K562 (cell line): Measurements from ENCODE around the gene PAQR7. TPM values are rescaled to one million over a fixed set of nuclear protein-coding genes. Genes with fewer than 3 reads are reported as not detected.

Source experiments
- ATAC-seq: fragments of 200-7000 bp; cut with Tn5 transposase; 3 replicates; pipeline ENCODE4 v1.9.1; 2020; ENCODE audit warnings: moderate library complexity
- BruUV-seq: library from RNA; stranded (reverse); fragments of 400-500 nt; replicated peaks from 2 replicates; lab custom pipeline; 2021; lab: Mats Ljungman, UMichigan
- CTCF ChIA-PET: fragments of 300-600 bp; formaldehyde crosslinking; extraction: SDS; loops from one replicate; lab custom pipeline; 2021; ENCODE audit warnings: low intra/inter-chr PET ratio; lab: Yijun Ruan, JAX
- POLR2A ChIA-PET: fragments of 300-600, 350-650 bp; sonication (Branson Sonifier 250); formaldehyde crosslinking; extraction: SDS; loops from one replicate; lab custom pipeline; 2021; ENCODE audit warnings: antibody characterized with exemption, inconsistent platforms; lab: Yijun Ruan, JAX
- DNase-seq, 4 experiments: peaks; one replicate each; pipeline versions ENCODE4 v3.0.0 to v3.0.0-alpha.2; 2011 to 2018; ENCODE audit warnings: low spot score in 3 of 4, mixed read lengths in 3 of 4; ENCODE audit errors: extremely low read depth in 1 of 4
- FAIRE-seq: peaks from 2 replicates; lab custom pipeline; 2011; peaks lifted over from hg19 to GRCh38; lab: Jason Lieb, UNC
- H2AFZ ChIP-seq: 2 replicates; pipeline ENCODE4 v1.6.0; 2011; ENCODE audit warnings: low read depth, low read length, control low read depth, inconsistent platforms
- H3K27ac ChIP-seq: fragments of 200-600 bp; 3 replicates; pipeline ENCODE4 v1.8.0; 2011; ENCODE audit warnings: low read depth, mild to moderate bottlenecking, control low read depth, inconsistent platforms, low read length, moderate library complexity, mixed read lengths; ENCODE audit errors: extremely low read depth
- H3K27me3 ChIP-seq, 2 experiments: fragments of 300-600 bp in 1 of 2; 2 replicates in 1 of 2; 3 replicates in 1 of 2; pipeline versions ENCODE4 v1.6.0 to v1.8.0; 2011; ENCODE audit warnings: inconsistent platforms in 2 of 2, low read length in 2 of 2, mild to moderate bottlenecking in 1 of 2, mixed read lengths in 1 of 2, moderate library complexity in 1 of 2; ENCODE audit not compliant: control insufficient read depth in 2 of 2, insufficient read depth in 2 of 2
- H3K36me3 ChIP-seq: fragments of 300-600 bp; 3 replicates; pipeline ENCODE4 v1.8.0; 2011; ENCODE audit warnings: mild to moderate bottlenecking, low read length, inconsistent platforms; ENCODE audit not compliant: control insufficient read depth, insufficient read depth
- H3K4me1 ChIP-seq, 2 experiments: fragments of 200-600 bp in 1 of 2; replicated peaks in 1 of 2; 2 replicates in 1 of 2; 3 replicates in 1 of 2; pipeline versions ENCODE4 v1.5.1 to v1.8.0; 2011; ENCODE audit warnings: inconsistent platforms in 2 of 2, low read length in 2 of 2, mild to moderate bottlenecking in 1 of 2, mixed read lengths in 1 of 2, moderate library complexity in 1 of 2; ENCODE audit not compliant: control insufficient read depth in 2 of 2, insufficient read depth in 2 of 2
- H3K4me2 ChIP-seq: 2 replicates; pipeline ENCODE4 v1.6.1; 2011; ENCODE audit warnings: low read length, control low read depth, inconsistent platforms, mixed read lengths; ENCODE audit not compliant: insufficient read depth
- H3K4me3 ChIP-seq: fragments of 200-600 bp; sonication (generic), shearing (Covaris generic); 2 replicates; pipeline ENCODE4 v1.5.1; 2016; ENCODE audit warnings: control low read depth, inconsistent platforms
- H3K79me2 ChIP-seq: fragments of 200-600 bp; 3 replicates; pipeline ENCODE4 v1.8.0; 2011; ENCODE audit warnings: low read length, inconsistent platforms; ENCODE audit not compliant: control insufficient read depth, insufficient read depth
- H3K9ac ChIP-seq, 2 experiments: 2 replicates each; pipeline versions ENCODE4 v1.6.0 to v1.6.1; 2011; ENCODE audit warnings: low read depth in 2 of 2, low read length in 2 of 2, control low read depth in 1 of 2, inconsistent platforms in 1 of 2, mild to moderate bottlenecking in 1 of 2, mixed read lengths in 1 of 2; ENCODE audit not compliant: insufficient read depth in 1 of 2
- H3K9me1 ChIP-seq: one replicate; pipeline ENCODE4 v1.6.0; 2011; ENCODE audit warnings: inconsistent platforms, mild to moderate bottlenecking, low read length, moderate library complexity; ENCODE audit not compliant: control insufficient read depth, insufficient read depth
- H3K9me3 ChIP-seq: replicated peaks from 2 replicates; pipeline ENCODE4 v1.5.1; 2011; ENCODE audit warnings: low read depth, low read length, inconsistent platforms; ENCODE audit not compliant: control insufficient read depth, insufficient read depth
- H4K20me1 ChIP-seq: replicated peaks from 2 replicates; pipeline ENCODE4 v1.6.1; 2011; ENCODE audit warnings: low read length, inconsistent platforms, mixed read lengths; ENCODE audit not compliant: control insufficient read depth, insufficient read depth
- ARID4B ChIP-seq: sonication (generic); formaldehyde crosslinking; IDR thresholded peaks from 2 replicates; pipeline ENCODE4 v1.8.0; 2022; ENCODE audit warnings: mild to moderate bottlenecking, missing genetic modification reagents
- POLR2A ChIP-seq: fragments of 450-650 bp; conservative IDR thresholded peaks from 2 replicates; pipeline ENCODE4 v1.6.1; 2016
- WGBS: fragments of 100-300 bp; shearing (Covaris generic); methylation state at CpG from one replicate; pipeline ENCODE4 v1.1.6; 2016; ENCODE audit warnings: low coverage, mixed read lengths; ENCODE audit not compliant: insufficient coverage; ENCODE audit errors: missing lambda C conversion rate; 5-methylcytosine and 5-hydroxymethylcytosine counted together
- in situ Hi-C: fragments of 300-500 bp; cut with MboI; formaldehyde crosslinking; loops from 4 replicates; pipeline ENCODE4 v1.15.0; 2018; ENCODE audit warnings: inconsistent platforms, mixed read lengths
- intact Hi-C: fragments of 100-400 bp; cut with micrococcal nuclease; formaldehyde crosslinking; loops from 2 replicates; pipeline ENCODE4 v1.14.2; 2022
- polyA plus RNA-seq, 8 experiments: library from polyadenylated mRNA; depleted of rRNA in 4 of 8; stranded (reverse) in 5 of 8; unstranded in 3 of 8; fragments of >200 nt; fragmentation: Nextera tagmentation in 2 of 8; fragmentation: Illumina TruSeq in 1 of 8; extraction: Ambion mirVana in 2 of 8; extraction: Trizol in 1 of 8; gene quantifications; 2 replicates each; pipeline versions ENCODE4 v1.2.1 to v1.2.3, GENCODE V29; 2011 to 2014; ENCODE audit warnings: inconsistent platforms in 1 of 8, missing spikeins in 1 of 8
- total RNA-seq, 7 experiments: library from RNA; depleted of rRNA in 6 of 7; stranded (reverse); fragments of >200 nt in 6 of 7; fragmentation: Illumina TruSeq in 2 of 7; extraction: Trizol in 2 of 7; gene quantifications; 2 replicates each; pipeline versions ENCODE4 v1.2.1 to v1.2.3, GENCODE V29; 2011 to 2021; ENCODE audit warnings: low replicate concordance in 1 of 7

Gene PAQR7
- total and polyA plus RNA-seq, 9 of the 15 experiments (the other 6 are each of a cell fraction or from before 2014, with no cell fraction given), result 1.1 to 5.2 (median 2.6) TPM

GRCh38 chr1:25902462-25902861, 27.0 kb upstream of the PAQR7 start:
- Histone ChIP-seq H3K27me3 (no peaks in the 10 kb centered on the region), H3K9me1 (peaks cover 9% of the 10 kb centered on the region), H3K4me2 (no peak overlapping the region), H4K20me1 (peaks cover 29% of the 10 kb centered on the region), H3K79me2 (peaks cover 62% of the 10 kb centered on the region), H3K4me3 (no peak overlapping the region), H2AFZ (no peak overlapping the region), H3K4me1 (peaks cover 13 to 20% of the 10 kb centered on the region in 2 experiments; a peak in 4 of 5 replicates), H3K9ac (no peak overlapping the region), H3K36me3 (peaks cover 73% of the 10 kb centered on the region), H3K9me3 (no peaks in the 10 kb centered on the region), H3K27ac (no peak overlapping the region)
- in situ Hi-C loops (no loop called here), intact Hi-C loops (no loop called here)
- CTCF ChIA-PET, result no interaction called here
- BruUV-seq, result no TSS peak
- FAIRE-seq, result no peak
- WGBS, result 92% methylated on average over 3 of the region's 3 CpGs
- TF ChIP-seq ARID4B (CRISPR knock-in tag) (no peak), POLR2A (0 out of 2 replicates have a peak, but pooled peaks have one; percentile 13)
- POLR2A ChIA-PET, result interaction anchor here (0.5 to 4.3 kb wide), 11 partner anchors 8 to 96 kb away, joined by 3 to 22 read pairs (median 4); partner anchors contain the start of gene PAFAH2
- DNase-seq, result no peak
- no peak for ATAC-seq
